ENCODE results near the gene PDE11A. TPM values are rescaled to one million over a fixed set of nuclear protein-coding genes. Genes with fewer than 3 reads are reported as not detected.
A peak's percentile ranks its signal among the peaks of the same experiment; 100 is the strongest.

PDE11A gene
- total and polyA plus RNA-seq, 2 donors from 2014 or later = 0.58 to 0.82 TPM

- no peak for DNase-seq
- intact Hi-C loops (cut with DNase I) = no loop called here
- Histone ChIP-seq H3K9ac (ENCODE audit: low read length in 3 of 3) (no peak overlapping the region), H3K4me1 (ENCODE audit: control insufficient read depth in 2 of 3, insufficient read depth in 2 of 3, low read depth in 1 of 3, low read length in 3 of 3) (no peaks in the 10 kb centered on the region), H3K36me3 (ENCODE audit: control insufficient read depth in 2 of 3, insufficient read depth in 3 of 3, low read length in 3 of 3) (no peaks in the 10 kb centered on the region), H3K9me3 (ENCODE audit: control insufficient read depth in 2 of 3, insufficient read depth in 1 of 3, low read length in 3 of 3) (no peaks in the 10 kb centered on the region), H3K27ac (ENCODE audit: low read depth in 2 of 2, low read length in 2 of 2) (no peak overlapping the region), H3K4me3 (ENCODE audit: low read length in 3 of 3) (no peak overlapping the region), H3K27me3 (ENCODE audit: control insufficient read depth, insufficient read depth, low read length) (no peaks in the 10 kb centered on the region)
- FAIRE-seq = no peak
- TF ChIP-seq, protein P1, sequence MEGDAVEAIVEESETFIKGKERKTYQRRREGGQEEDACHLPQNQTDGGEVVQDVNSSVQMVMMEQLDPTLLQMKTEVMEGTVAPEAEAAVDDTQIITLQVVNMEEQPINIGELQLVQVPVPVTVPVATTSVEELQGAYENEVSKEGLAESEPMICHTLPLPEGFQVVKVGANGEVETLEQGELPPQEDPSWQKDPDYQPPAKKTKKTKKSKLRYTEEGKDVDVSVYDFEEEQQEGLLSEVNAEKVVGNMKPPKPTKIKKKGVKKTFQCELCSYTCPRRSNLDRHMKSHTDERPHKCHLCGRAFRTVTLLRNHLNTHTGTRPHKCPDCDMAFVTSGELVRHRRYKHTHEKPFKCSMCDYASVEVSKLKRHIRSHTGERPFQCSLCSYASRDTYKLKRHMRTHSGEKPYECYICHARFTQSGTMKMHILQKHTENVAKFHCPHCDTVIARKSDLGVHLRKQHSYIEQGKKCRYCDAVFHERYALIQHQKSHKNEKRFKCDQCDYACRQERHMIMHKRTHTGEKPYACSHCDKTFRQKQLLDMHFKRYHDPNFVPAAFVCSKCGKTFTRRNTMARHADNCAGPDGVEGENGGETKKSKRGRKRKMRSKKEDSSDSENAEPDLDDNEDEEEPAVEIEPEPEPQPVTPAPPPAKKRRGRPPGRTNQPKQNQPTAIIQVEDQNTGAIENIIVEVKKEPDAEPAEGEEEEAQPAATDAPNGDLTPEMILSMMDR (IDR thresholded peaks at IDR 0.05; ENCODE audit: borderline replicate concordance, extremely low read depth, insufficient read depth) = no peak
These were observed 245.7 kb downstream of the PDE11A start for GRCh38 chr2:177826897-177827296.

DNA sequence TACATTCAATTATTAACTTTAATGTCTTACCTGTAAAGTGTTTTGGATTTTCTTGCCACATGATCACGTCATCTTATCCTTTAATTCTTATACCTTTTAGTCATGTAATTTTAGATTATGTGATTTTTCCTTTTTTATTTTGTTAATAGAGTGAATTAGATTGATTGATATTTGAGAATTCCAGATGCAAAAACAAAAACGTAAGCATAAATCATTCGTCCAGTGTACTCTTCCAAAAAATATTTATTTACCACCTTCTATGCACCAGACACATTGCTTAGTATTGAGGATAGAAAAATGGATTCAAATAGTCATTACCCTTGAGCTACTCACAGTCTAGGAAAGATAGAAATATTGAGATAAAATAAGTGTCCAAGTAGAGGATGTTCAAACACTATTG is 249.6 kb downstream of the PDE11A start:
- no peak overlapping the region for H3K4me3 ChIP-seq (ENCODE audit: low read length in 3 of 3)
- no peaks in the 10 kb centered on the region for H3K4me1 ChIP-seq (ENCODE audit: control insufficient read depth in 2 of 3, insufficient read depth in 2 of 3, low read depth in 1 of 3, low read length in 3 of 3)
- no peak overlapping the region for H3K27ac ChIP-seq (ENCODE audit: low read depth in 2 of 2, low read length in 2 of 2)
- FAIRE-seq (no peak), DNase-seq (no peak)
- H3K9ac ChIP-seq (ENCODE audit: low read length in 3 of 3) = no peak overlapping the region
- TF ChIP-seq, protein P1 (IDR thresholded peaks at IDR 0.05; ENCODE audit: borderline replicate concordance, extremely low read depth, insufficient read depth) = no peak
- no peaks in the 10 kb centered on the region for H3K27me3 ChIP-seq (ENCODE audit: control insufficient read depth, insufficient read depth, low read length)
- no peaks in the 10 kb centered on the region for H3K36me3 ChIP-seq (ENCODE audit: control insufficient read depth in 2 of 3, insufficient read depth in 3 of 3, low read length in 3 of 3)
- H3K9me3 ChIP-seq (ENCODE audit: control insufficient read depth in 2 of 3, insufficient read depth in 1 of 3, low read length in 3 of 3) = no peaks in the 10 kb centered on the region
- intact Hi-C loops (cut with DNase I) = no loop called here

- Histone ChIP-seq H3K4me3 (ENCODE audit: low read length in 3 of 3) (no peak overlapping the region), H3K27me3 (ENCODE audit: control insufficient read depth, insufficient read depth, low read length) (no peaks in the 10 kb centered on the region), H3K9me3 (ENCODE audit: control insufficient read depth in 2 of 3, insufficient read depth in 1 of 3, low read length in 3 of 3) (no peaks in the 10 kb centered on the region), H3K36me3 (ENCODE audit: control insufficient read depth in 2 of 3, insufficient read depth in 3 of 3, low read length in 3 of 3) (no peaks in the 10 kb centered on the region), H3K4me1 (ENCODE audit: control insufficient read depth in 2 of 3, insufficient read depth in 2 of 3, low read depth in 1 of 3, low read length in 3 of 3) (no peaks in the 10 kb centered on the region), H3K9ac (ENCODE audit: low read length in 3 of 3) (no peak overlapping the region), H3K27ac (ENCODE audit: low read depth in 2 of 2, low read length in 2 of 2) (no peak overlapping the region)
- no peak for DNase-seq
- no peak for FAIRE-seq
- TF ChIP-seq, protein P1 (IDR thresholded peaks at IDR 0.05; ENCODE audit: borderline replicate concordance, extremely low read depth, insufficient read depth) = no peak
- intact Hi-C loops (cut with DNase I) = no loop called here
These were observed 254.2 kb downstream of the PDE11A start for GRCh38 chr2:177818412-177818811.

DNA sequence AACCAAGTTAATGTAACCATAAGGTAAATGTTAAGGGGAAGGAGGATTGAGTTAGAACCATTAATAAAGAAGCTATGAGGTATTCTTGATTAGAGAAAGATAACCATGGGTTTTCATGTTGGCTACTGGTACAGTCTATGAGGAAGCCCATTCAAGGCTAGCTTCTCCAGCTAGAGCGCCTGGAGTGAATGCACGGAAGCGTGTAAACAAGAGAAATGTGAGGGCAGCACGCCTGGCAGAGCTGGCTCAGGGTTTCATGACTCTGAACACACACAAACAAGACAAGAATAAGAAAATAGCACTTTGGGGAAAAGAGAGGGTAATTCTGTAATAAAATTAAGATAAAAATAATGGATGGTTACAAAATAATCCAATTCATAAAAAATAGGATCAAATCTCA is 255.3 kb downstream of the PDE11A start:
- Histone ChIP-seq H3K4me1 (ENCODE audit: control insufficient read depth in 2 of 3, insufficient read depth in 2 of 3, low read depth in 1 of 3, low read length in 3 of 3) (no peaks in the 10 kb centered on the region), H3K9ac (ENCODE audit: low read length in 3 of 3) (no peak overlapping the region), H3K27me3 (ENCODE audit: control insufficient read depth, insufficient read depth, low read length) (no peaks in the 10 kb centered on the region), H3K27ac (ENCODE audit: low read depth in 2 of 2, low read length in 2 of 2) (no peak overlapping the region), H3K9me3 (ENCODE audit: control insufficient read depth in 2 of 3, insufficient read depth in 1 of 3, low read length in 3 of 3) (no peaks in the 10 kb centered on the region), H3K36me3 (ENCODE audit: control insufficient read depth in 2 of 3, insufficient read depth in 3 of 3, low read length in 3 of 3) (no peaks in the 10 kb centered on the region), H3K4me3 (ENCODE audit: low read length in 3 of 3) (no peak overlapping the region)
- DNase-seq = peak in 3 of 5 donors; percentile 14 to 27 (median 19)
- TF ChIP-seq, protein P1 (IDR thresholded peaks at IDR 0.05; ENCODE audit: borderline replicate concordance, extremely low read depth, insufficient read depth) = no peak
- no peak for FAIRE-seq
- intact Hi-C loops (cut with DNase I) = no loop called here

Data from kidney (tissue), 14 donors.